B cell (primary cell): Measurements from ENCODE around the gene ARHGAP22. TPM values are rescaled to one million over a fixed set of nuclear protein-coding genes. Genes with fewer than 3 reads are reported as not detected.

Experiments
- ATAC-seq: fragments of 200-7000 bp; cut with Tn5 transposase; one replicate; pipeline ENCODE4 v1.10.0; 2021; ENCODE audit warnings: low read depth, mild to moderate bottlenecking, moderate number of reproducible peaks, moderate library complexity
- CTCF ChIA-PET: fragments of 350-600 bp; sonication (Branson Sonifier 250); formaldehyde crosslinking; loops from one replicate; lab custom pipeline; 2021; ENCODE audit warnings: antibody characterized with exemption, inconsistent platforms; lab: Charles Lee
- POLR2A ChIA-PET: fragments of 350-600 bp; sonication (Branson Sonifier 250); formaldehyde crosslinking; loops from one replicate; lab custom pipeline; 2021; ENCODE audit warnings: antibody characterized with exemption; lab: Charles Lee
- DNase-seq: peaks from one replicate; pipeline ENCODE4 v3.0.0; 2013
- H2AFZ ChIP-seq: 2 replicates; pipeline ENCODE4 v1.6.1; 2012; ENCODE audit warnings: mild to moderate bottlenecking, low read depth, low read length; ENCODE audit not compliant: insufficient read depth, poor library complexity, severe bottlenecking
- H3K27ac ChIP-seq, 2 donors: 1 replicate in 1 of 2; 2 replicates in 1 of 2; pipeline ENCODE4 v1.5.1; 2012 to 2013; ENCODE audit warnings: low read length in 2 of 2, mild to moderate bottlenecking in 2 of 2, moderate library complexity in 1 of 2
- H3K27me3 ChIP-seq, 4 experiments: fragments of 200-600 bp in 1 of 4; sonication (generic) in 1 of 4; replicated peaks in 1 of 4; 1 replicate in 2 of 4; 2 replicates in 2 of 4; pipeline versions ENCODE4 v1.6.1 to v1.7.0; 2013 to 2016; ENCODE audit warnings: low read length in 3 of 4, mild to moderate bottlenecking in 2 of 4, mixed read lengths in 1 of 4, moderate library complexity in 1 of 4; ENCODE audit not compliant: insufficient read depth in 4 of 4, control insufficient read depth in 3 of 4; ENCODE audit errors: control extremely low read depth in 1 of 4
- H3K36me3 ChIP-seq, 2 experiments: replicated peaks in 1 of 2; 1 replicate in 1 of 2; 2 replicates in 1 of 2; pipeline versions ENCODE4 v1.6.1 to v1.7.1; 2013; ENCODE audit warnings: low read length in 1 of 2; ENCODE audit not compliant: insufficient read depth in 2 of 2, control insufficient read depth in 1 of 2; ENCODE audit errors: control extremely low read depth in 1 of 2, extremely low read depth in 1 of 2
- H3K4me1 ChIP-seq, 2 donors: fragments of 200-600 bp in 1 of 2; sonication (generic) in 1 of 2; 1 replicate in 1 of 2; 2 replicates in 1 of 2; pipeline versions ENCODE4 v1.5.1 to v1.6.1; 2013 to 2017; ENCODE audit warnings: low read length in 2 of 2; ENCODE audit not compliant: control insufficient read depth in 2 of 2, insufficient read depth in 2 of 2
- H3K4me2 ChIP-seq: replicated peaks from 2 replicates; pipeline ENCODE3; 2012; ENCODE audit warnings: mild to moderate bottlenecking, low read depth, low read length; ENCODE audit not compliant: poor library complexity, severe bottlenecking
- H3K4me3 ChIP-seq, 5 experiments: fragments of 200-600 bp in 1 of 5; sonication (generic) in 1 of 5; 1 replicate in 3 of 5; 2 replicates in 2 of 5; pipeline versions ENCODE4 v1.5.1 to v1.7.0; 2011 to 2016; ENCODE audit warnings: low read length in 4 of 5, mild to moderate bottlenecking in 4 of 5, low read depth in 2 of 5, control low read depth in 1 of 5, moderate library complexity in 1 of 5; ENCODE audit not compliant: insufficient read depth in 1 of 5; ENCODE audit errors: control extremely low read depth in 1 of 5, extremely low read depth in 1 of 5
- H3K79me2 ChIP-seq: fragments of 200-600 bp; sonication (generic); one replicate; pipeline ENCODE4 v1.6.0; 2016; ENCODE audit warnings: low read length; ENCODE audit not compliant: control insufficient read depth, insufficient read depth
- H3K9ac ChIP-seq: fragments of 200-600 bp; sonication (generic); 2 replicates; pipeline ENCODE4 v1.6.1; 2017; ENCODE audit warnings: mild to moderate bottlenecking, low read length, moderate library complexity
- H3K9me3 ChIP-seq, 3 donors: one replicate each; pipeline versions ENCODE4 v1.6.1 to v1.7.1; 2013; ENCODE audit warnings: low read length in 2 of 3; ENCODE audit not compliant: control insufficient read depth in 2 of 3, insufficient read depth in 1 of 3; ENCODE audit errors: control extremely low read depth in 1 of 3
- H4K20me1 ChIP-seq: 2 replicates; pipeline ENCODE4 v1.6.0; 2012; ENCODE audit warnings: mild to moderate bottlenecking, low read length; ENCODE audit not compliant: insufficient read depth, control insufficient read depth, poor library complexity, severe bottlenecking
- H3K27ac Mint-ChIP-seq: one replicate; pipeline ENCODE4 v1.8.0; 2021; ENCODE audit warnings: mixed read lengths
- H3K27me3 Mint-ChIP-seq: one replicate; pipeline ENCODE4 v1.8.0; 2021; ENCODE audit warnings: mixed read lengths
- H3K4me1 Mint-ChIP-seq: one replicate; pipeline ENCODE4 v1.8.0; 2021; ENCODE audit warnings: mixed read lengths
- H3K4me3 Mint-ChIP-seq: one replicate; pipeline ENCODE4 v1.8.0; 2021; ENCODE audit warnings: mixed read lengths
- H3K9me3 Mint-ChIP-seq: one replicate; pipeline ENCODE4 v1.8.0; 2022; ENCODE audit warnings: mixed read lengths; ENCODE audit not compliant: insufficient read depth
- EZH2 ChIP-seq: IDR thresholded peaks from 2 replicates; pipeline ENCODE4 v1.6.1; 2012; ENCODE audit warnings: borderline replicate concordance, low read depth, mild to moderate bottlenecking, moderate library complexity, low read length; ENCODE audit not compliant: insufficient read depth, poor library complexity, severe bottlenecking
- WGBS: methylation state at CpG from one replicate; pipeline ENCODE4 v1.1.5; 2013; ENCODE audit warnings: missing lambda C conversion rate; ENCODE audit not compliant: insufficient coverage; 5-methylcytosine and 5-hydroxymethylcytosine counted together
- intact Hi-C: fragments of 100-400 bp; cut with micrococcal nuclease; formaldehyde crosslinking; loops from one replicate; pipeline ENCODE4 v1.10.0; 2022
- polyA plus RNA-seq: library from polyadenylated mRNA; depleted of rRNA; stranded (reverse); fragments of >200 nt; gene quantifications from 2 replicates; pipeline ENCODE4 v1.2.3, GENCODE V29; 2012
- total RNA-seq, 2 donors: library from RNA; stranded (reverse); fragments of 120-200 nt in 1 of 2; gene quantifications; 1 replicate in 1 of 2; 2 replicates in 1 of 2; pipeline versions ENCODE4 v1.2.3 to v1.2.4, GENCODE V29; 2013 to 2022
- TF ChIP-seq, protein P1 (sequence below): fragments of 200-600 bp; IDR thresholded peaks from one replicate; pipeline ENCODE4 v1.8.0; 2022; ENCODE audit warnings: antibody characterized with exemption, mild to moderate bottlenecking

Gene ARHGAP22
- total and polyA plus RNA-seq, 2 donors (not counting 1 experiment from before 2014, with no cell fraction given): 1.9 to 2.0 TPM

DNA sequence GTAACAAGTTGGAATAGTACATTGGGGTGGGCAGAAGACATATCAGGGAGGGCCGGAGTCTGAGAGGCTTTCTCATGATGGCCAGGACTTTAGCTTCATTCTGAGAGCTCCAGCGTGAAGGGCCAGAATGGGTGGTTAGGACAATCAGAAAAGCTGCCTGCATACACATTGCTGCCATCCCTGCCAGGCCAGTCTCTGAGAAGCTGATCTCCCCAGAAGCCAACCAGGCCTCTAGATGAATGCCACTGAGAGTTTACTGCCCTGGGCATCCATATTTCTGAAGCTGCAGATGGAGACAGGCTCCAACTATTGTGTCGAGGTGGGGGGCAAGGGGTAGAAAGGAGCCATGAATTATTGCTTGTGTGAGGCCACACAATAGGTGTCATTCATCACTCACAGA is 32.0 kb upstream of the ARHGAP22 start:
- no peak for DNase-seq
- Histone ChIP-seq H3K27me3 (peaks cover 0 to 31% (median 16%) of the 10 kb centered on the region in 4 experiments), H3K4me1 (peaks cover 40% of the 10 kb centered on the region in 2 donors), H3K4me3 (no peak overlapping the region), H3K36me3 (no peaks in the 10 kb centered on the region), H3K27ac (no peak overlapping the region), H3K4me2 (no peak overlapping the region), H2AFZ (no peak overlapping the region), H3K9ac (no peak overlapping the region), H3K79me2 (no peaks in the 10 kb centered on the region), H4K20me1 (peaks cover 30% of the 10 kb centered on the region), H3K9me3 (peaks cover 7 to 9% (median 8%) of the 10 kb centered on the region in 3 donors)
- peaks cover 3% of the 10 kb centered on the region for H3K9me3 Mint-ChIP-seq
- CTCF ChIA-PET: interaction anchor here (5.8 to 10.3 kb wide), 2 partner anchors 20 to 30 kb away, joined by 53 to 100 read pairs; partner anchors contain the start of gene ARHGAP22
- peak overlapping the region; percentile 34 for H3K27ac Mint-ChIP-seq
- POLR2A ChIA-PET: no interaction called here
- 100% methylated on average over 3 of the region's 3 CpGs for WGBS
- TF ChIP-seq EZH2: no peak
- TF ChIP-seq, protein P1, sequence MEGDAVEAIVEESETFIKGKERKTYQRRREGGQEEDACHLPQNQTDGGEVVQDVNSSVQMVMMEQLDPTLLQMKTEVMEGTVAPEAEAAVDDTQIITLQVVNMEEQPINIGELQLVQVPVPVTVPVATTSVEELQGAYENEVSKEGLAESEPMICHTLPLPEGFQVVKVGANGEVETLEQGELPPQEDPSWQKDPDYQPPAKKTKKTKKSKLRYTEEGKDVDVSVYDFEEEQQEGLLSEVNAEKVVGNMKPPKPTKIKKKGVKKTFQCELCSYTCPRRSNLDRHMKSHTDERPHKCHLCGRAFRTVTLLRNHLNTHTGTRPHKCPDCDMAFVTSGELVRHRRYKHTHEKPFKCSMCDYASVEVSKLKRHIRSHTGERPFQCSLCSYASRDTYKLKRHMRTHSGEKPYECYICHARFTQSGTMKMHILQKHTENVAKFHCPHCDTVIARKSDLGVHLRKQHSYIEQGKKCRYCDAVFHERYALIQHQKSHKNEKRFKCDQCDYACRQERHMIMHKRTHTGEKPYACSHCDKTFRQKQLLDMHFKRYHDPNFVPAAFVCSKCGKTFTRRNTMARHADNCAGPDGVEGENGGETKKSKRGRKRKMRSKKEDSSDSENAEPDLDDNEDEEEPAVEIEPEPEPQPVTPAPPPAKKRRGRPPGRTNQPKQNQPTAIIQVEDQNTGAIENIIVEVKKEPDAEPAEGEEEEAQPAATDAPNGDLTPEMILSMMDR: no peak
- H3K4me3 Mint-ChIP-seq: no peak overlapping the region
- H3K27me3 Mint-ChIP-seq: peaks cover 26% of the 10 kb centered on the region
- no peak for ATAC-seq
- intact Hi-C loops: no loop called here
- H3K4me1 Mint-ChIP-seq: peaks cover 45% of the 10 kb centered on the region

DNA sequence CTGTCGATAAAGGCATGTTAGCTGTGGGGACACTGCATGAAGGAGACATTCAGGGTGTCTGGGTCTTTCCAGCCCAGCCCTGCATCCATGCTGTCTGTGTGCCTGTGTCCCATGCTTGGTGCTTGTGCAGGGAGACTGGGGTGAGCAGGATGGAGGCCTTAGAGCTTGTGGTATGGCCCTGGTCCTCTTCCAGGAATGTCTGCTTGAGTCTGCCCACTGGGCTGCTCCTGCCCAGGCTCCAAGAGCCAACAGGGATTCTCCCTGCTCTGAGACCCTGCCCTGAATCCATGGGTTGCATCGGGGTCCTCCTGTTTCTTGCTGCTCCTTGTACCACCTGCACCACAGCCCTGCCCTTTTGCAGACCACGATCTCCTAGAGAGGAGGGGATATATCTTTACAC is 31.4 kb upstream of the ARHGAP22 start:
- CTCF ChIA-PET: interaction anchor here (0.5 to 10.3 kb wide), 4 partner anchors 21 to 153 kb away, joined by 3 to 100 read pairs (median 28); partner anchors contain the start of gene ARHGAP22
- no peak for ATAC-seq

More for the DNA sequence above, 31.4 kb upstream of the ARHGAP22 start:
- peaks cover 3% of the 10 kb centered on the region for H3K9me3 Mint-ChIP-seq
- Histone ChIP-seq H3K36me3 (no peaks in the 10 kb centered on the region), H3K9me3 (peaks cover 7 to 8% (median 8%) of the 10 kb centered on the region in 3 donors), H3K4me3 (no peak overlapping the region), H3K79me2 (no peaks in the 10 kb centered on the region), H4K20me1 (peaks cover 30% of the 10 kb centered on the region), H3K4me1 (peaks cover 40% of the 10 kb centered on the region in 2 donors), H2AFZ (no peak overlapping the region), H3K27ac (no peak overlapping the region), H3K9ac (no peak overlapping the region), H3K4me2 (no peak overlapping the region), H3K27me3 (peaks cover 0 to 31% (median 16%) of the 10 kb centered on the region in 4 experiments)
- H3K4me1 Mint-ChIP-seq: peaks cover 45% of the 10 kb centered on the region
- H3K4me3 Mint-ChIP-seq: peak overlapping the region; percentile 8
- H3K27me3 Mint-ChIP-seq: peaks cover 30% of the 10 kb centered on the region
- POLR2A ChIA-PET: interaction anchor here (1.1 to 2.4 kb wide), 2 partner anchors 11 to 62 kb away, joined by 5 to 13 read pairs; no protein-coding TSS in a partner anchor
- TF ChIP-seq, protein P1: no peak
- intact Hi-C loops: no loop called here
- DNase-seq: peak; percentile 16
- 93% methylated on average over 3 of the region's 3 CpGs for WGBS
- peak overlapping the region; percentile 34 for H3K27ac Mint-ChIP-seq
